Mesothelial cell of epicardium (in vitro differentiated cells): Measurements from ENCODE around the gene MAP2K2. TPM values are rescaled to one million over a fixed set of nuclear protein-coding genes. Genes with fewer than 3 reads are reported as not detected.

ENCODE experiments used
- DNase-seq, 2 experiments: peaks; one replicate each; pipeline ENCODE4 v3.0.0; 2021; ENCODE audit warnings: low spot score in 2 of 2; ENCODE audit not compliant: unreplicated experiment in 2 of 2
- H3K27ac Mint-ChIP-seq: 2 replicates; pipeline ENCODE4 v1.8.0; 2021; ENCODE audit warnings: mixed read lengths
- H3K27me3 Mint-ChIP-seq: 2 replicates; pipeline ENCODE4 v1.8.0; 2021; ENCODE audit warnings: low read depth, mixed read lengths
- H3K36me3 Mint-ChIP-seq: 2 replicates; pipeline ENCODE4 v1.8.0; 2021; ENCODE audit warnings: mixed read lengths
- H3K4me1 Mint-ChIP-seq: 2 replicates; pipeline ENCODE4 v1.8.0; 2021; ENCODE audit warnings: mixed read lengths
- H3K4me3 Mint-ChIP-seq: 2 replicates; pipeline ENCODE4 v1.8.0; 2021; ENCODE audit warnings: mild to moderate bottlenecking, moderate library complexity, mixed read lengths
- H3K9me3 Mint-ChIP-seq: 2 replicates; pipeline ENCODE4 v1.8.0; 2021; ENCODE audit warnings: mixed read lengths
- total RNA-seq: library from RNA; stranded (reverse); gene quantifications from 3 replicates; pipeline ENCODE4 v1.2.1, GENCODE V29; 2021
- TF ChIP-seq, protein P1 (sequence below): fragments of 200-600 bp; sonication (generic); IDR thresholded peaks from one replicate; pipeline ENCODE4 v1.5.0; 2021; ENCODE audit warnings: antibody characterized with exemption; ENCODE audit not compliant: unreplicated experiment

The MAP2K2 gene
- total RNA-seq, 1 donor from 2014 or later: 152 TPM

GRCh38 chr19:4114181-4114580 is 9.7 kb downstream of the MAP2K2 start:
- Mint-ChIP-seq H3K27ac (no peak overlapping the region), H3K4me3 (no peak overlapping the region), H3K36me3 (peaks cover 47% of the 10 kb centered on the region), H3K27me3 (no peaks in the 10 kb centered on the region), H3K4me1 (no peaks in the 10 kb centered on the region), H3K9me3 (no peaks in the 10 kb centered on the region)
- TF ChIP-seq, protein P1, sequence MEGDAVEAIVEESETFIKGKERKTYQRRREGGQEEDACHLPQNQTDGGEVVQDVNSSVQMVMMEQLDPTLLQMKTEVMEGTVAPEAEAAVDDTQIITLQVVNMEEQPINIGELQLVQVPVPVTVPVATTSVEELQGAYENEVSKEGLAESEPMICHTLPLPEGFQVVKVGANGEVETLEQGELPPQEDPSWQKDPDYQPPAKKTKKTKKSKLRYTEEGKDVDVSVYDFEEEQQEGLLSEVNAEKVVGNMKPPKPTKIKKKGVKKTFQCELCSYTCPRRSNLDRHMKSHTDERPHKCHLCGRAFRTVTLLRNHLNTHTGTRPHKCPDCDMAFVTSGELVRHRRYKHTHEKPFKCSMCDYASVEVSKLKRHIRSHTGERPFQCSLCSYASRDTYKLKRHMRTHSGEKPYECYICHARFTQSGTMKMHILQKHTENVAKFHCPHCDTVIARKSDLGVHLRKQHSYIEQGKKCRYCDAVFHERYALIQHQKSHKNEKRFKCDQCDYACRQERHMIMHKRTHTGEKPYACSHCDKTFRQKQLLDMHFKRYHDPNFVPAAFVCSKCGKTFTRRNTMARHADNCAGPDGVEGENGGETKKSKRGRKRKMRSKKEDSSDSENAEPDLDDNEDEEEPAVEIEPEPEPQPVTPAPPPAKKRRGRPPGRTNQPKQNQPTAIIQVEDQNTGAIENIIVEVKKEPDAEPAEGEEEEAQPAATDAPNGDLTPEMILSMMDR: no peak
- no peak for DNase-seq

DNA sequence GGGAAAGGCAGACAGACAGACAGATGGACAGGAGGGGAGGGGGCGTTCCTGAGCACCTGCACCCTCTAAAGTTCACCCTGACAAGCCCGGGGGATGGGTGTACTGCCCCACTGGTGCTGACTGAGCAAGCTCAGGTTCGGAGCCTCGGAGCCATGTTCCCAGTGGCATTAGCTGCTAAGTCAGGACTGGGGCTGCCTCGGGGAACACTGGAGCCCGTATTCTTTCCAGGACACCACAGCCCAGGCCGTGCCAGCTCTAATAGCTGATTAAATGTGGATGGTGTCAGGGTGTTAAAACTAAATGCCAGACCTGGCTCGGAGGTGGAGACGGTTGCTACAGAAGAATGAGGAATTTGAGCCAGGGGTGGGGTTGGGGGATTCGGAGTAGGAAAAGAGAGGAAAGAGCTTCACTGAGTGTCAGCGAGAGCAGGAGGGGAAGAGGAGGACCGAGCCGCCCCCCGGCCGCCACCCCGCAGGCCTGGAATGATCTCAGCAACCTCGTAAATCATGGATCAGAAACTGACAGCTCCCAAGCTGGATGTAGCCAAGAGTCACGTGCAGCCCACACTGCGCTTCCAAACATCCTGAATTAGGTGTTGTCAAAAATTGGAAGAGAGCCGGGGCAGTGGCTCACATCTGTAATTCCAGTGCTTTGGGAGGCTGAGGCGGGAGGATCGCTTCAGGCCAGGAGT is 10.4 kb downstream of the MAP2K2 start:
- DNase-seq: no peak
- no peaks in the 10 kb centered on the region for H3K4me1 Mint-ChIP-seq
- no peaks in the 10 kb centered on the region for H3K27me3 Mint-ChIP-seq
- H3K27ac Mint-ChIP-seq: peak overlapping the region; percentile 45
- no peak overlapping the region for H3K4me3 Mint-ChIP-seq
- no peaks in the 10 kb centered on the region for H3K9me3 Mint-ChIP-seq
- peaks cover 52% of the 10 kb centered on the region for H3K36me3 Mint-ChIP-seq
- TF ChIP-seq, protein P1: no peak

DNA sequence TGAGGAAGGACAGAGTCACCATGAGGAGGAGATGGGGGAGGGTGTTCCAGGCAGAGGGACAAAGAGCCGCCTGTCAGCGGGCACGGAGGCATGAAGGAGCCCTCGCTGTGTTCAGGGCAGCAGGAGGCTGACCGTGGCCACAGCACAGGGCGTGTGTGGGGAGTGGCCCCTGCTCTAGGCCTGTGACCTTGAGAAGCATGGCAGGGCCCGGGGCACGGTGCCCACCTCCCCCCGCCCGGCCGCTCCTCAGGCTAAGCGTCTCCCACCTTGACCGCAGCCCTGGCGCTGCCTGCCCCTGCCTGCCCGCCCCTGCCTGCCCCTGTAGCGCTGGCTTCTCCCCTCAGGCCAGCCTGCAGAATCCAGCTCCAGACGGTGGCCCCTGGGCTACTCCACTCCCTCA is 11.6 kb downstream of the MAP2K2 start:
- peaks cover 49% of the 10 kb centered on the region for H3K36me3 Mint-ChIP-seq
- TF ChIP-seq, protein P1: no peak
- no peaks in the 10 kb centered on the region for H3K27me3 Mint-ChIP-seq
- no peak overlapping the region for H3K4me3 Mint-ChIP-seq
- no peak for DNase-seq
- no peaks in the 10 kb centered on the region for H3K9me3 Mint-ChIP-seq
- no peak overlapping the region for H3K27ac Mint-ChIP-seq
- H3K4me1 Mint-ChIP-seq: no peaks in the 10 kb centered on the region

DNA sequence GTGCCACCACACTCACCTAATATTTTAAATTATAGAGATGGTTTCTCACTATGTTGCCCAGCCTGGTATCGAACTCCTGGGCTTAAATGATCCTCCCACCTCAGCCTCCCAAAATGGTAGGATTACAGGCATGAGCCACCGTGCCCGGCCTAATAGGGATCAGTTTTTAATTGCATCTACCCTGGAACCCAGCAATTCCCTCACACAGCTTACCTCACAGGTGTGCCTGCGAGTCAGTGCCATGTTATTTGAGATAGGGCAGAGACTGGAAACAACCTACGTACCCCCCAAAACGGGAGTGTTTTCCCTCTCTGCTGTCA is 14.3 kb downstream of the MAP2K2 start:
- TF ChIP-seq, protein P1: no peak
- Mint-ChIP-seq H3K27ac (no peak overlapping the region), H3K4me1 (no peaks in the 10 kb centered on the region), H3K36me3 (peaks cover 51% of the 10 kb centered on the region), H3K4me3 (no peak overlapping the region), H3K9me3 (no peaks in the 10 kb centered on the region), H3K27me3 (no peaks in the 10 kb centered on the region)
- no peak for DNase-seq

DNA sequence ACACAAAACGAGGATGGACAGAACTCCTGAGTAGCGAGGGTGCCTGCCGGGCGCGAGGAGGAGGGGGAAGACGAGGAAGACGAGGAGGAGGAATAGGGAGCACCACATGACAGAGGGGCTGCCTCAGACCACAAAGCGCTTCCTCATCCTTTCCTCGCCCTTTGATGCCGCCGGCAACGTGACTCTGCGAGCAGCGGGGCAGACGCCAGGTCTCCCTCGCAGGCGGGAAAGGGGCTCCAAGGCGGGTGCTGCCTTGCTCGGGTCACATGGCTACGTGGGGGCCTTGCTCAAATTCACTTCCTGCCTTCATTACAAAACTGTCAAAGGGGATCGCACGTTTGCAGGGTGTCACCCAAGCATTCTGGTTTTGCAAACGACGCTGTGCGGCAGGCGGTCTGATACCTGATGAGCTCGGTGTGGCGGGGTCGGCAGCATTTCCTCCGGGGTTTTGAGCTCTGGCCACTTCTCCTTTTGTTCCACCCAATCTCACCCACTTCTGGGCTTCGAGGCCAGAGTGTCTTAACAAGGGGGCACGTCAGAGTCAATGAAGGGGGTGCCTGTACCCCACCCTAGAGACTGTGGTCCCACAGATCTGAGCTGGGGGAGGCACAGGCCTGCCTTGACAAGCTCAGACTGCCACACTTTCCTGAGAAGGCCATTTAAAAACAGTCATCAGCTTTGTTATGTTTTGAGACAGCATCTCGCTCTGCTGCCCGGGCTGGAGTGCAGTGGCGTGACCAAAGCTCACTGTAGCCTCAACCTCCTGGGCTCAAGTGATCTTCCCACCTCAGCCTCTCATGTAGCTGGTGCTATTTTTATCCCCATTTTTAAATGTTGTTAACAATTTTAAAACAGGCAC is 14.9 kb downstream of the MAP2K2 start:
- Mint-ChIP-seq H3K27ac (no peak overlapping the region), H3K4me3 (no peak overlapping the region), H3K36me3 (peaks cover 51% of the 10 kb centered on the region), H3K4me1 (no peaks in the 10 kb centered on the region), H3K9me3 (no peaks in the 10 kb centered on the region), H3K27me3 (no peaks in the 10 kb centered on the region)
- DNase-seq: no peak
- TF ChIP-seq, protein P1: no peak
